Ascending aorta (tissue), 2 donors: ENCODE measurements around the gene MED14. TPM values are rescaled to one million over a fixed set of nuclear protein-coding genes. Genes with fewer than 3 reads are reported as not detected.

Experiments
- DNase-seq, 2 donors: peaks; one replicate each; pipeline ENCODE4 v3.0.0-alpha.2; 2019; ENCODE audit warnings: low spot score in 2 of 2
- H3K27ac ChIP-seq, 2 donors: fragments of 200-600 bp; sonication (generic); one replicate each; pipeline ENCODE4 v1.5.1; 2016 to 2017; ENCODE audit warnings: mild to moderate bottlenecking in 1 of 2
- H3K27me3 ChIP-seq: fragments of 200-600 bp; sonication (generic); one replicate; pipeline ENCODE4 v1.5.1; 2017
- H3K36me3 ChIP-seq, 2 donors: fragments of 200-600 bp; sonication (generic); one replicate each; pipeline ENCODE4 v1.5.1; 2016
- H3K4me1 ChIP-seq, 2 donors: fragments of 200-600 bp; sonication (generic); one replicate each; pipeline ENCODE4 v1.5.1; 2016 to 2017; ENCODE audit warnings: mild to moderate bottlenecking in 1 of 2
- H3K4me3 ChIP-seq, 2 donors: fragments of 200-600 bp; sonication (generic); one replicate each; pipeline ENCODE4 v1.5.1; 2016 to 2017; ENCODE audit warnings: mild to moderate bottlenecking in 1 of 2
- H3K9me3 ChIP-seq, 2 donors: fragments of 200-600 bp; sonication (generic); one replicate each; pipeline ENCODE4 v1.5.1; 2016
- CTCF ChIP-seq, 3 experiments: fragments of 200-600 bp in 2 of 3; fragments of 450-650 bp in 1 of 3; sonication (generic) in 2 of 3; IDR thresholded peaks; one replicate each; pipeline ENCODE4 v1.5.1; 2016 to 2019; ENCODE audit warnings: antibody characterized with exemption in 3 of 3, mild to moderate bottlenecking in 1 of 3, moderate library complexity in 1 of 3
- intact Hi-C: fragments of 100-400 bp; cut with DNase I; formaldehyde crosslinking; loops from one replicate; pipeline ENCODE4 v1.15.1; 2023
- total RNA-seq: library from RNA; depleted of rRNA; stranded (reverse); fragments of >200 nt; gene quantifications from one replicate; pipeline ENCODE4 v1.1.0, GENCODE V29; 2016

The MED14 gene
- total RNA-seq, 1 donor from 2014 or later = 10.5 TPM

- Histone ChIP-seq H3K9me3 (no peaks in the 10 kb centered on the region), H3K27me3 (peaks cover 5% of the 10 kb centered on the region), H3K4me3 (no peak overlapping the region), H3K27ac (no peak overlapping the region), H3K36me3 (peaks cover 7 to 17% of the 10 kb centered on the region in 2 donors), H3K4me1 (no peaks in the 10 kb centered on the region)
- intact Hi-C loops = no loop called here
- no peak for TF ChIP-seq CTCF (IDR thresholded peaks at IDR 0.05)
- DNase-seq = no peak
Observed at GRCh38 chrX:40700640-40701342, 34.6 kb downstream of the MED14 start.

- no peaks in the 10 kb centered on the region for H3K9me3 ChIP-seq
- H3K27me3 ChIP-seq = peaks cover 5% of the 10 kb centered on the region
- no peak overlapping the region for H3K27ac ChIP-seq
- H3K36me3 ChIP-seq = peaks cover 7 to 21% of the 10 kb centered on the region in 2 donors
- H3K4me3 ChIP-seq = no peak overlapping the region
- H3K4me1 ChIP-seq = no peaks in the 10 kb centered on the region
- no peak for DNase-seq
- intact Hi-C loops = no loop called here
- no peak for TF ChIP-seq CTCF (IDR thresholded peaks at IDR 0.05)
Observed at GRCh38 chrX:40698851-40699250, 36.5 kb downstream of the MED14 start.

GRCh38 chrX:40694802-40695201, 40.5 kb downstream of the MED14 start:
- Histone ChIP-seq H3K4me3 (no peak overlapping the region), H3K27me3 (no peaks in the 10 kb centered on the region), H3K27ac (no peak overlapping the region), H3K4me1 (no peaks in the 10 kb centered on the region), H3K36me3 (peaks cover 4 to 21% of the 10 kb centered on the region in 2 donors), H3K9me3 (no peaks in the 10 kb centered on the region)
- TF ChIP-seq CTCF (IDR thresholded peaks at IDR 0.05) = no peak
- no peak for DNase-seq
- intact Hi-C loops = no loop called here

GRCh38 chrX:40688929-40689328, 46.4 kb downstream of the MED14 start:
- Histone ChIP-seq H3K9me3 (no peaks in the 10 kb centered on the region), H3K4me1 (no peaks in the 10 kb centered on the region), H3K27ac (no peak overlapping the region), H3K4me3 (no peak overlapping the region), H3K27me3 (no peaks in the 10 kb centered on the region), H3K36me3 (peaks cover 9 to 11% of the 10 kb centered on the region in 2 donors)
- no peak for TF ChIP-seq CTCF (IDR thresholded peaks at IDR 0.05)
- intact Hi-C loops = no loop called here
- DNase-seq = no peak

GRCh38 chrX:40687169-40687568, 48.2 kb downstream of the MED14 start:
- H3K27me3 ChIP-seq = no peaks in the 10 kb centered on the region
- no peak for DNase-seq

More at GRCh38 chrX:40687169-40687568, 48.2 kb downstream of the MED14 start:
- Histone ChIP-seq H3K4me3 (no peak overlapping the region), H3K9me3 (no peaks in the 10 kb centered on the region), H3K4me1 (no peaks in the 10 kb centered on the region), H3K27ac (no peak overlapping the region), H3K36me3 (peaks cover 9 to 11% of the 10 kb centered on the region in 2 donors)
- intact Hi-C loops = no loop called here
- TF ChIP-seq CTCF (IDR thresholded peaks at IDR 0.05) = no peak
